ENCODE measurements around the gene TNFAIP8.

DNA sequence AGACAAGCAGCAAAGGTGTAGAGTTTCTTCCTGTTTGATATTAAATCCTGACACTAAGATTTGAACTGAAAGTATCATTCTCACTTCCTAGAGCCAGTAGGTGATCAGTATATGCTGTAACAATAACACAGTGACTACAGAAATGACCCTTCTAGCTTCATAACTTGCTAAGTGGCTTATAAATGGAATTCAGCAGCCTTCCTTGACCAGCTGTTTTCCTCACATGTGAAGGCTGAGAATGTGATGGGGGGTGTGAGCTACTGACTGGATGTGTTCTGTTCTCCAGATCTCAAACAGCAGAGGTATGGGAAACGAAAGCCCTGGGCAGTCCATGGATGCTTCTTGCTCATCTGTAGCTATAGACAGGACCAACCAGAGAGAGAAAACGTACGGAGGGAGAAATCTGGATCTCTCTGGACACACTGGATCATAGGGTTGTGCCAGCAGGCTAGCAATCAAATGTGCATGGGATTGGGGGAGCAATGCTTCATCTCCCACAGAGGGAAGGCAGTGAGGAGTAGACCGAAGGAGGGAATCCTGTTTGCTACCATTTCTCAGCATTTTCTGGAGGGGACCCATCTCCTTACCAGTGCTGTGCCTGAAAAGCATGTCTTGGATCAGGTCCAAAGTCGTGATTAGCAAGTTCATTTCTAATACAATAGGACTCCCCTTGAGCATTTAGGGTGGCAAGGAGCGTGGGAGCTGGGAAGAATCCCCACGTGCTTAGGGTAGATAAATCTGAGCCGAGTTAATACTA is 39.4 kb downstream of the TNFAIP8 start:
- TF ChIP-seq, protein P1, sequence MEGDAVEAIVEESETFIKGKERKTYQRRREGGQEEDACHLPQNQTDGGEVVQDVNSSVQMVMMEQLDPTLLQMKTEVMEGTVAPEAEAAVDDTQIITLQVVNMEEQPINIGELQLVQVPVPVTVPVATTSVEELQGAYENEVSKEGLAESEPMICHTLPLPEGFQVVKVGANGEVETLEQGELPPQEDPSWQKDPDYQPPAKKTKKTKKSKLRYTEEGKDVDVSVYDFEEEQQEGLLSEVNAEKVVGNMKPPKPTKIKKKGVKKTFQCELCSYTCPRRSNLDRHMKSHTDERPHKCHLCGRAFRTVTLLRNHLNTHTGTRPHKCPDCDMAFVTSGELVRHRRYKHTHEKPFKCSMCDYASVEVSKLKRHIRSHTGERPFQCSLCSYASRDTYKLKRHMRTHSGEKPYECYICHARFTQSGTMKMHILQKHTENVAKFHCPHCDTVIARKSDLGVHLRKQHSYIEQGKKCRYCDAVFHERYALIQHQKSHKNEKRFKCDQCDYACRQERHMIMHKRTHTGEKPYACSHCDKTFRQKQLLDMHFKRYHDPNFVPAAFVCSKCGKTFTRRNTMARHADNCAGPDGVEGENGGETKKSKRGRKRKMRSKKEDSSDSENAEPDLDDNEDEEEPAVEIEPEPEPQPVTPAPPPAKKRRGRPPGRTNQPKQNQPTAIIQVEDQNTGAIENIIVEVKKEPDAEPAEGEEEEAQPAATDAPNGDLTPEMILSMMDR (IDR thresholded peaks at IDR 0.05; ENCODE audit: insufficient read depth, low read depth, low read length): no peak
- TF ChIP-seq EZH2 (IDR thresholded peaks at IDR 0.05; ENCODE audit: insufficient read depth, low read length): no peak
